ENCODE data around the gene SETBP1.

The SETBP1 gene

GRCh38 chr18:44848644-44849335, 168.1 kb downstream of the SETBP1 start:
- DNase-seq: no peak

- no peak for DNase-seq
Observed at GRCh38 chr18:44849361-44849760, 168.7 kb downstream of the SETBP1 start.

GRCh38 chr18:44850001-44850400, 169.3 kb downstream of the SETBP1 start:
- DNase-seq: no peak

- DNase-seq: no peak
Observed at GRCh38 chr18:44851856-44852621, 171.4 kb downstream of the SETBP1 start.

GRCh38 chr18:44852818-44853217, 172.1 kb downstream of the SETBP1 start:
- DNase-seq: no peak

- DNase-seq: no peak
Observed at GRCh38 chr18:44853430-44853829, 172.7 kb downstream of the SETBP1 start.

GRCh38 chr18:44855681-44856080, 175.0 kb downstream of the SETBP1 start:
- DNase-seq: no peak

- no peak for DNase-seq
Observed at GRCh38 chr18:44856157-44856556, 175.5 kb downstream of the SETBP1 start.

- DNase-seq: no peak
Observed at GRCh38 chr18:44857081-44857480, 176.4 kb downstream of the SETBP1 start.

GRCh38 chr18:44857744-44858491, 177.2 kb downstream of the SETBP1 start:
- DNase-seq: no peak

GRCh38 chr18:44859263-44859662, 178.6 kb downstream of the SETBP1 start:
- no peak for DNase-seq

- no peak for DNase-seq
Observed at GRCh38 chr18:44859751-44860439, 179.2 kb downstream of the SETBP1 start.

GRCh38 chr18:44862112-44862511, 181.4 kb downstream of the SETBP1 start:
- no peak for DNase-seq

- DNase-seq: no peak
Observed at GRCh38 chr18:44866103-44866502, 185.4 kb downstream of the SETBP1 start.

GRCh38 chr18:44869533-44869932, 188.8 kb downstream of the SETBP1 start:
- DNase-seq: no peak

GRCh38 chr18:44870631-44871502, 190.2 kb downstream of the SETBP1 start:
- no peak for DNase-seq

GRCh38 chr18:44871771-44872170, 191.1 kb downstream of the SETBP1 start:
- no peak for DNase-seq

- no peak for DNase-seq
Observed at GRCh38 chr18:44876024-44876423, 195.3 kb downstream of the SETBP1 start.

GRCh38 chr18:44876755-44877154, 196.1 kb downstream of the SETBP1 start:
- no peak for DNase-seq

GRCh38 chr18:44878335-44878734, 197.6 kb downstream of the SETBP1 start:
- no peak for DNase-seq

- no peak for DNase-seq
Observed at GRCh38 chr18:44880170-44880569, 199.5 kb downstream of the SETBP1 start.

All from HCEC 1CT (cell line).